Measurements from ENCODE around the gene AEN.

DNA sequence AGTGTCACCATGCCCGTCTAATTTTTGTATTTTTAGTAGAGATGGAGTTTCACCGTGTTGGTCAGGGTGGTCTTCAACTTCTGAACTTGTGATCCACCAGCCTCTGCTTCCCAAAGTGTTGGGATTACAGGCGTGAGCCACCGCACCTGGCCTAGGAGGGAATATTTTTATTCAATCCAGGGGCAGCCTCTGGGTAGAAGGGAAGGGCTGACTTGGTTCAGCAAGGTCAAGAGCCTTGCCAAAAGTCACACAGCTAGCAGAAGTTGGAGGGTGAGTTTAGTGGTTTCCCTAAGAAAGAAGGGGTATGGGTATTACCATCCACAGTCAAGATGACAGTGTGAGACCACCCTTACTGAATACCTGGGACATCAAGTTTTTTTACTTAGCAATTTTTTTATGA lies 4.9 kb upstream of the AEN start:
- TF ChIP-seq POLR2A (IDR thresholded peaks at IDR 0.05) = no peak
- TF ChIP-seq, protein P1, sequence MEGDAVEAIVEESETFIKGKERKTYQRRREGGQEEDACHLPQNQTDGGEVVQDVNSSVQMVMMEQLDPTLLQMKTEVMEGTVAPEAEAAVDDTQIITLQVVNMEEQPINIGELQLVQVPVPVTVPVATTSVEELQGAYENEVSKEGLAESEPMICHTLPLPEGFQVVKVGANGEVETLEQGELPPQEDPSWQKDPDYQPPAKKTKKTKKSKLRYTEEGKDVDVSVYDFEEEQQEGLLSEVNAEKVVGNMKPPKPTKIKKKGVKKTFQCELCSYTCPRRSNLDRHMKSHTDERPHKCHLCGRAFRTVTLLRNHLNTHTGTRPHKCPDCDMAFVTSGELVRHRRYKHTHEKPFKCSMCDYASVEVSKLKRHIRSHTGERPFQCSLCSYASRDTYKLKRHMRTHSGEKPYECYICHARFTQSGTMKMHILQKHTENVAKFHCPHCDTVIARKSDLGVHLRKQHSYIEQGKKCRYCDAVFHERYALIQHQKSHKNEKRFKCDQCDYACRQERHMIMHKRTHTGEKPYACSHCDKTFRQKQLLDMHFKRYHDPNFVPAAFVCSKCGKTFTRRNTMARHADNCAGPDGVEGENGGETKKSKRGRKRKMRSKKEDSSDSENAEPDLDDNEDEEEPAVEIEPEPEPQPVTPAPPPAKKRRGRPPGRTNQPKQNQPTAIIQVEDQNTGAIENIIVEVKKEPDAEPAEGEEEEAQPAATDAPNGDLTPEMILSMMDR (IDR thresholded peaks at IDR 0.05) = no peak

Data from right lobe of liver (tissue), 4 donors.